Measurements from ENCODE around the gene TRPM8.

TRPM8 gene

DNA sequence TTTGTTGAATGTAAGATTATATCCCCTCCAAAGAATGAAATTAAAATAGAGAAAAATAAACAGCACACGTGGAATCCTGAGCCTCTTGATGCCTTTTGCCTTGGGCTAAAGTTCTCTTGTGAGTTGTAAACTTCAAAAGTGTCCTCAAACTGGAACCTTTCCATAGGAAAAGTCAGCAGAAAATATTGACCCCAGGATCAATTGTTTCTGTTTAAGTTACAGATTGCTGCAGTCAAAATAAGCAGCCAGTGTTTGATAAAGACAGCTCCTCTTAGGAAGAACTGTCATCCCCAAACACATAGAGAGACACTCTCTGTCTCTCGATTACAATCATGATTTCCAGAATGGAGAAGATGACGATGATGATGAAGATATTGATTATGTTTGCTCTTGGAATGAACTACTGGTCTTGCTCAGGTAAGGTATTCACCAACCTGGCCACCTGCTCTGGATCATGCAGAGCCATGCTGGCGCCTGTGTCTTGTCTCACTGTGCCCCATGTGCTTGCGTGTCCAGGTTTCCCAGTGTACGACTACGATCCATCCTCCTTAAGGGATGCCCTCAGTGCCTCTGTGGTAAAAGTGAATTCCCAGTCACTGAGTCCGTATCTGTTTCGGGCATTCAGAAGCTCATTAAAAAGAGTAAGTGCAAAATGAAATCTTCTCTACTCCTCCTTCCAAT lies 133.4 kb downstream of the TRPM8 start, which contains the start of gene SPP2:
Gene SPP2 (plus strand): TSS at position 248 of the 681 bp plus-strand sequence. CDS start 85 bp downstream, at position 333.
- FAIRE-seq, result no peak

GRCh38 chr2:234051374-234052070 lies 134.3 kb downstream of the TRPM8 start:
- no peak for FAIRE-seq

DNA sequence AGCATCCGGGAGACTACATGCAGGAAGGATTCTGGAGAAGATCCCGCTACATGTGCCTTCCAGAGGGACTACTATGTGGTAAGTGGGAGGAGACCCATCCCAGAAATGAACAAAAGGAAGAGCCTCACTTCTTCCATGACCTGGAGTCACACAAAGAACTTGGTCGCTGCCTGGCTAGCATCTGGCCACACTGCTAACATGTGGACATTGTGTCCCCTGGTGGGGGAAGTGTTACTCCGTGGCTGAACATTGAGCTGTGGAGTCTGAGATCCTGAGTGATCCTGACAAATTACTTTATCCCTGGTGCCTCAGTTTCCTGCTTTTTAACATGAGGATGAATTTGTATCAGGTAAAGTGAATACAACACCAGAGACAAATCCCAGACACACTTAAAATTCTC lies 141.7 kb downstream of the TRPM8 start:
- no peak for FAIRE-seq

GRCh38 chr2:234060236-234060635 lies 143.1 kb downstream of the TRPM8 start:
- no peak for FAIRE-seq

GRCh38 chr2:234061624-234062257 lies 144.6 kb downstream of the TRPM8 start:
- FAIRE-seq, result no peak

DNA sequence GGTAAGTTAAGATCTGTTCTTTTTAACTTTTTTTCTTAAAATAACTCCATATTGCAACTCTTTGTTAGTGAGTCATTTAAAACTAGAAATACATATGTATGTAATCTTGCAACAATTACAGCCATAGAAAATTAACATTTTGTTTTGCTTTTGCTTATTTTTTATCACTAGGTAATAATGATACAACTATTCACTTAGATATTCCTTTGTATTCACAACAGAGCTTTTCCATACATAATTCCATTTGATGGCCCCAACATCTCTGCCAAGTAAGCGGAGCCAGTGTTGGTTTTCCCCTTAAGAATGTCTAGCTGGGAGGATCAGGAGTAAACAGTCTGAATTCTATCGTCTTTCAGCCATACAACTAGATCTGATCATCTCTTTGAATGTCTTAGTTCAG lies 149.4 kb downstream of the TRPM8 start:
- FAIRE-seq, result no peak
